GM12878 (cell line): Measurements from ENCODE around the gene WDR38. TPM values are rescaled to one million over a fixed set of nuclear protein-coding genes. Genes with fewer than 3 reads are reported as not detected.

Experiments used
- ATAC-seq: fragments of 200-7000 bp; cut with Tn5 transposase; 3 replicates; pipeline ENCODE4 v1.9.1; 2020; ENCODE audit warnings: mild to moderate bottlenecking, moderate library complexity
- BruUV-seq: library from RNA; stranded (reverse); fragments of 400-500 nt; replicated peaks from 2 replicates; lab custom pipeline; 2021; lab: Mats Ljungman, UMichigan
- CTCF ChIA-PET: fragments of 300-600 bp; sonication (Branson Sonifier 250); formaldehyde crosslinking; extraction: SDS; loops from one replicate; lab custom pipeline; 2021; ENCODE audit warnings: inconsistent platforms; lab: Yijun Ruan, JAX
- POLR2A ChIA-PET: fragments of 350-600 bp; formaldehyde crosslinking; extraction: SDS; loops from one replicate; lab custom pipeline; 2021; ENCODE audit warnings: inconsistent platforms; lab: Charles Lee
- RAD21 ChIA-PET: fragments of 300-600 bp; sonication (Branson Sonifier 250); formaldehyde crosslinking; loops from one replicate; lab custom pipeline; 2023; ENCODE audit warnings: antibody characterized with exemption; ENCODE audit not compliant: unreplicated experiment; lab: Charles Lee
- SMC1A ChIA-PET: fragments of 300-600 bp; sonication (Branson Sonifier 250); formaldehyde crosslinking; loops from one replicate; lab custom pipeline; 2023; ENCODE audit not compliant: unreplicated experiment, uncharacterized antibody; lab: Charles Lee
- DNase-seq: peaks from one replicate; pipeline ENCODE4 v3.0.0-alpha.2; 2011; ENCODE audit warnings: low read depth, low spot score
- FAIRE-seq: peaks from 3 replicates; lab custom pipeline; 2011; peaks lifted over from hg19 to GRCh38; lab: Jason Lieb, UNC
- H2AFZ ChIP-seq: 2 replicates; pipeline ENCODE4 v1.6.0; 2011; ENCODE audit warnings: low read depth, low read length, control low read depth; ENCODE audit not compliant: control insufficient read depth
- H3K27ac ChIP-seq: 2 replicates; pipeline ENCODE4 v1.5.1; 2011; ENCODE audit warnings: control low read depth; ENCODE audit not compliant: control insufficient read depth, insufficient read depth
- H3K27me3 ChIP-seq, 2 experiments: replicated peaks in 1 of 2; 2 replicates each; pipeline versions ENCODE4 v1.6.0 to v1.6.1; 2011; ENCODE audit warnings: low read length in 1 of 2; ENCODE audit not compliant: control insufficient read depth in 2 of 2, insufficient read depth in 2 of 2
- H3K36me3 ChIP-seq, 2 experiments: 2 replicates each; pipeline ENCODE4 v1.5.1; 2011; ENCODE audit warnings: low read length in 1 of 2; ENCODE audit not compliant: control insufficient read depth in 2 of 2, insufficient read depth in 2 of 2
- H3K4me1 ChIP-seq: 2 replicates; pipeline ENCODE4 v1.6.1; 2011; ENCODE audit warnings: mild to moderate bottlenecking, low read length, moderate library complexity, mixed read lengths; ENCODE audit not compliant: control insufficient read depth, insufficient read depth
- H3K4me2 ChIP-seq: 2 replicates; pipeline ENCODE4 v1.6.0; 2011; ENCODE audit warnings: control low read depth; ENCODE audit not compliant: control insufficient read depth, insufficient read depth
- H3K4me3 ChIP-seq: fragments of 200-600 bp; sonication (generic); 2 replicates; pipeline ENCODE4 v1.5.1; 2016
- H3K79me2 ChIP-seq: 2 replicates; pipeline ENCODE4 v1.6.0; 2011; ENCODE audit warnings: low read length; ENCODE audit not compliant: control insufficient read depth, insufficient read depth
- H3K9ac ChIP-seq: 2 replicates; pipeline ENCODE4 v1.8.0; 2011; ENCODE audit warnings: low read length, control low read depth, mixed read lengths; ENCODE audit not compliant: control insufficient read depth, insufficient read depth
- H3K9me3 ChIP-seq: replicated peaks from 3 replicates; pipeline ENCODE4 v1.5.1; 2011; ENCODE audit warnings: mild to moderate bottlenecking, low read length; ENCODE audit not compliant: control insufficient read depth, insufficient read depth
- H4K20me1 ChIP-seq: 2 replicates; pipeline ENCODE4 v1.6.0; 2011; ENCODE audit not compliant: control insufficient read depth, insufficient read depth
- ASH2L ChIP-seq: fragments of 300-600, 200-600 bp; sonication (generic); IDR thresholded peaks from 2 replicates; pipeline ENCODE4 v1.6.1; 2017; ENCODE audit warnings: low read depth, mild to moderate bottlenecking, borderline replicate concordance
- ATF3 ChIP-seq: IDR thresholded peaks from 2 replicates; pipeline ENCODE4 v1.6.1; 2011; ENCODE audit warnings: low read depth, mild to moderate bottlenecking, low read length, moderate library complexity, borderline replicate concordance; ENCODE audit errors: extremely low read depth
- BRCA1 ChIP-seq: IDR thresholded peaks from 2 replicates; pipeline ENCODE4 v1.6.1; 2011; ENCODE audit warnings: low read depth, low read length, improper control_type of control experiment
- CHD2 ChIP-seq: IDR thresholded peaks from 2 replicates; pipeline ENCODE4 v1.6.1; 2011; ENCODE audit warnings: low read depth, low read length, improper control_type of control experiment, borderline replicate concordance
- CTCF ChIP-seq, 3 experiments: IDR thresholded peaks in 2 of 3; conservative IDR thresholded peaks in 1 of 3; 2 replicates each; pipeline ENCODE4 v1.5.1; 2011; ENCODE audit warnings: low read depth in 3 of 3, low read length in 3 of 3, mild to moderate bottlenecking in 3 of 3, control low read depth in 2 of 3, moderate library complexity in 2 of 3, inconsistent platforms in 1 of 3, mixed read lengths in 1 of 3; ENCODE audit not compliant: control insufficient read depth in 2 of 3, insufficient read depth in 1 of 3; ENCODE audit errors: extremely low read depth in 1 of 3
- FOXM1 ChIP-seq: IDR thresholded peaks from 2 replicates; pipeline ENCODE4 v1.6.1; 2012; ENCODE audit warnings: low read depth, mild to moderate bottlenecking, inconsistent platforms, low read length, moderate library complexity
- JUND ChIP-seq: IDR thresholded peaks from 2 replicates; pipeline ENCODE4 v1.6.1; 2012; ENCODE audit warnings: low read depth, mild to moderate bottlenecking, low read length, improper control_type of control experiment, moderate library complexity
- KAT2A ChIP-seq: conservative IDR thresholded peaks from 2 replicates; pipeline ENCODE4 v1.6.1; 2011; ENCODE audit warnings: low read depth, low read length; ENCODE audit not compliant: control insufficient read depth
- MYB ChIP-seq: fragments of 150-350 bp; IDR thresholded peaks from 2 replicates; pipeline ENCODE4 v1.6.1; 2014; ENCODE audit warnings: mild to moderate bottlenecking, low read depth, low read length, borderline replicate concordance
- POLR2A ChIP-seq: IDR thresholded peaks from 2 replicates; pipeline ENCODE4 v1.6.1; 2011; ENCODE audit warnings: low read depth, mild to moderate bottlenecking, low read length
- SMAD1 ChIP-seq: fragments of 450-650 bp; IDR thresholded peaks from 2 replicates; pipeline ENCODE4 v1.6.1; 2018; ENCODE audit warnings: mild to moderate bottlenecking, low read depth; ENCODE audit not compliant: partially characterized antibody
- SUZ12 ChIP-seq: fragments of 200-600 bp; sonication (generic); IDR thresholded peaks from one replicate; pipeline ENCODE4 v1.6.1; 2018; ENCODE audit warnings: antibody characterized with exemption, mild to moderate bottlenecking; ENCODE audit not compliant: unreplicated experiment
- TCF3 ChIP-seq: IDR thresholded peaks from 2 replicates; pipeline ENCODE4 v1.6.1; 2012; ENCODE audit warnings: low read depth, mild to moderate bottlenecking, low read length, borderline replicate concordance; ENCODE audit not compliant: insufficient read depth
- USF2 ChIP-seq: IDR thresholded peaks from 2 replicates; pipeline ENCODE4 v1.6.1; 2011; ENCODE audit warnings: low read depth, low read length, improper control_type of control experiment, borderline replicate concordance
- YBX1 ChIP-seq: fragments of 450-650 bp; IDR thresholded peaks from 2 replicates; pipeline ENCODE4 v1.6.1; 2016; ENCODE audit warnings: antibody characterized with exemption
- ZBTB4 ChIP-seq: fragments of 450-650 bp; formaldehyde crosslinking; IDR thresholded peaks from 2 replicates; pipeline ENCODE4 v1.4.0; 2022; ENCODE audit warnings: mild to moderate bottlenecking, moderate library complexity
- WGBS: methylation state at CpG from one replicate; pipeline ENCODE4 v1.1.6; 2016; ENCODE audit warnings: low lambda C conversion rate; ENCODE audit not compliant: insufficient replicate concordance, insufficient coverage; ENCODE audit errors: missing lambda C conversion rate; 5-methylcytosine and 5-hydroxymethylcytosine counted together
- in situ Hi-C: fragments of 300-500 bp; cut with MboI; formaldehyde crosslinking; loops from 9 replicates; pipeline ENCODE4 v1.14.3; 2018; ENCODE audit warnings: mixed read lengths
- intact Hi-C: fragments of 100-400 bp; cut with micrococcal nuclease; formaldehyde crosslinking; loops from one replicate; pipeline ENCODE4 v1.14.2; 2022; ENCODE audit not compliant: unreplicated experiment
- polyA plus RNA-seq, 11 experiments: library from polyadenylated mRNA; depleted of rRNA in 4 of 11; unstranded in 6 of 11; stranded (reverse) in 5 of 11; fragments of >200 nt; fragmentation: Nextera tagmentation in 4 of 11; fragmentation: Illumina TruSeq in 1 of 11; extraction: Ambion mirVana in 4 of 11; extraction: Trizol in 1 of 11; gene quantifications; 1 replicate in 1 of 11; 2 replicates in 10 of 11; pipeline versions ENCODE4 v1.2.1 to v1.2.3, GENCODE V29; 2011 to 2016; ENCODE audit warnings: inconsistent platforms in 2 of 11, missing spikeins in 2 of 11, low read depth in 1 of 11
- total RNA-seq, 4 experiments: library from RNA; depleted of rRNA in 3 of 4; stranded (reverse); fragments of >200 nt in 3 of 4; fragmentation: Illumina TruSeq in 1 of 4; extraction: Trizol in 1 of 4; gene quantifications; 2 replicates each; pipeline versions ENCODE4 v1.2.1 to v1.2.3, GENCODE V29; 2013 to 2021

Gene WDR38
- total and polyA plus RNA-seq, 10 of the 15 experiments (the other 5 are each of a cell fraction or from before 2014, with no cell fraction given), result not detected

GRCh38 chr9:124869986-124870560 lies 16.8 kb downstream of the WDR38 start:
- ATAC-seq (peak; percentile 52), FAIRE-seq (peak; percentile 62), DNase-seq (peak; percentile 61)
- intact Hi-C loops, result loop anchor here (2.0 to 10.0 kb wide), 4 partner anchors 71 to 765 kb away; partner anchors contain the start of genes GOLGA1 and SCAI
- BruUV-seq, result TSS peak; percentile 65
- H3K4me3 ChIP-seq, result peak overlapping the region; percentile 94
- H3K27ac ChIP-seq, result peak overlapping the region; percentile 94
- SMC1A ChIA-PET, result interaction anchor here (0.6 to 4.1 kb wide), 3 partner anchors 9 to 264 kb away, joined by 3 to 37 read pairs (median 3); partner anchors contain the start of genes ARPC5L and RPL35
- no peaks in the 10 kb centered on the region for H3K27me3 ChIP-seq
- H3K36me3 ChIP-seq, result peaks cover 11 to 15% of the 10 kb centered on the region in 2 experiments
- H3K4me2 ChIP-seq, result peak overlapping the region; percentile 74
- POLR2A ChIA-PET, result interaction anchor here (0.8 to 5.8 kb wide), 9 partner anchors 8 to 371 kb away, joined by 3 to 92 read pairs (median 3); partner anchors contain the start of genes ARPC5L, GOLGA1, HSPA5 and RPL35
- peaks cover 80% of the 10 kb centered on the region for H3K79me2 ChIP-seq
- CTCF ChIA-PET, result interaction anchor here (0.6 to 4.7 kb wide), 6 partner anchors 8 to 98 kb away, joined by 3 to 31 read pairs (median 4); partner anchors contain the start of genes ARPC5L, RPL35 and WDR38
- H3K4me1 ChIP-seq, result peaks cover 19% of the 10 kb centered on the region
- no peak overlapping the region for H2AFZ ChIP-seq
- RAD21 ChIA-PET, result interaction anchor here (0.9 to 2.3 kb wide), 5 partner anchors 9 to 248 kb away, joined by 3 to 5 read pairs (median 4); partner anchors contain the start of gene GOLGA1
- peaks cover 5% of the 10 kb centered on the region for H4K20me1 ChIP-seq
- H3K9me3 ChIP-seq, result no peaks in the 10 kb centered on the region
- WGBS, result 2% methylated on average over 12 of the region's 12 CpGs
- in situ Hi-C loops, result loop anchor here (25.0 kb wide), 1 partner anchor 1958 kb away; the partner anchor contains the start of genes RC3H2 and ZBTB6
- H3K9ac ChIP-seq, result peak overlapping the region; percentile 98
- no peak for TF ChIP-seq SMAD1
- TF ChIP-seq BRCA1, result no peak
- no peak for TF ChIP-seq SUZ12
- TF ChIP-seq ASH2L, result no peak
- TF ChIP-seq FOXM1, result no peak
- peak; percentile 77 for TF ChIP-seq POLR2A
- no peak for TF ChIP-seq CTCF (IDR thresholded peaks at IDR 0.05 in 2 of 3, conservative IDR thresholded peaks at IDR 0.05 in 1 of 3; ENCODE audit: control insufficient read depth in 2 of 3, extremely low read depth in 1 of 3, insufficient read depth in 1 of 3, low read depth in 3 of 3, low read length in 3 of 3)
- TF ChIP-seq TCF3, result peak; percentile 61; the same call in 1 of the 2 replicates
- TF ChIP-seq YBX1, result no peak
- peak; percentile 47 for TF ChIP-seq JUND
- no peak for TF ChIP-seq MYB
- no peak for TF ChIP-seq KAT2A
- no peak for TF ChIP-seq ATF3
- no peak for TF ChIP-seq USF2
- TF ChIP-seq ZBTB4 (CRISPR knock-in tag), result no peak
- TF ChIP-seq CHD2, result peak; percentile 96
